ENCODE measurements around the gene IMPA2.

The IMPA2 gene

GRCh38 chr18:11948852-11949523, 32.3 kb upstream of the IMPA2 start:
- CTCF ChIA-PET: interaction anchor here (0.9 kb wide), 1 partner anchor 12 kb away, joined by 3 read pairs; no protein-coding TSS in a partner anchor
- POLR2A ChIA-PET: interaction anchor here (4.8 kb wide), 1 partner anchor 32 kb away, joined by 15 read pairs; the partner anchor contains the start of gene IMPA2
- DNase-seq (ENCODE audit: extremely low spot score): no peak
- no peak for TF ChIP-seq NFRKB (IDR thresholded peaks at IDR 0.05)
- TF ChIP-seq LEF1 (IDR thresholded peaks at IDR 0.05; ENCODE audit: borderline replicate concordance): no peak
- TF ChIP-seq L3MBTL2 (conservative IDR thresholded peaks at IDR 0.05): no peak
- no peak for TF ChIP-seq FOXK2 (IDR thresholded peaks at IDR 0.05)
- no peak for TF ChIP-seq HDGF (IDR thresholded peaks at IDR 0.05; ENCODE audit: borderline replicate concordance)
- TF ChIP-seq ZNF384 (IDR thresholded peaks at IDR 0.05): no peak
- no peak for TF ChIP-seq ELF4 (IDR thresholded peaks at IDR 0.05)
- TF ChIP-seq BHLHE40 (IDR thresholded peaks at IDR 0.05; ENCODE audit: borderline replicate concordance): no peak
- no peak for TF ChIP-seq FOXM1 (IDR thresholded peaks at IDR 0.05; ENCODE audit: borderline replicate concordance)
- no peak for TF ChIP-seq PKNOX1 (IDR thresholded peaks at IDR 0.05)

- DNase-seq (ENCODE audit: extremely low spot score): no peak
- POLR2A ChIA-PET: interaction anchor here (4.8 kb wide), 1 partner anchor 30 kb away, joined by 15 read pairs; the partner anchor contains the start of gene IMPA2
These were observed 30.5 kb upstream of the IMPA2 start for GRCh38 chr18:11950824-11951223.

GRCh38 chr18:11951390-11951851, 29.9 kb upstream of the IMPA2 start:
- ChIA-PET POLR2A (interaction anchor here (4.8 kb wide), 1 partner anchor 29 kb away, joined by 15 read pairs; the partner anchor contains the start of gene IMPA2), CTCF (interaction anchor here (1.7 kb wide), 1 partner anchor 13 kb away, joined by 4 read pairs; no protein-coding TSS in a partner anchor)
- TF ChIP-seq SP1 (IDR thresholded peaks at IDR 0.05) (no peak), L3MBTL2 (conservative IDR thresholded peaks at IDR 0.05) (no peak), PKNOX1 (IDR thresholded peaks at IDR 0.05) (no peak), BHLHE40 (IDR thresholded peaks at IDR 0.05; ENCODE audit: borderline replicate concordance) (no peak), TARDBP (IDR thresholded peaks at IDR 0.05) (no peak), FOXK2 (IDR thresholded peaks at IDR 0.05) (no peak), HDGF (IDR thresholded peaks at IDR 0.05; ENCODE audit: borderline replicate concordance) (no peak)
- no peak for DNase-seq (ENCODE audit: extremely low spot score)

More at GRCh38 chr18:11950824-11951223, 30.5 kb upstream of the IMPA2 start:
- no peak for TF ChIP-seq NFRKB (IDR thresholded peaks at IDR 0.05)
- CTCF ChIA-PET: interaction anchor here (1.7 kb wide), 1 partner anchor 12 kb away, joined by 4 read pairs; no protein-coding TSS in a partner anchor

GRCh38 chr18:11953113-11953512, 28.2 kb upstream of the IMPA2 start:
- ChIA-PET CTCF (no interaction called here), POLR2A (no interaction called here)
- TF ChIP-seq PKNOX1 (IDR thresholded peaks at IDR 0.05): no peak
- TF ChIP-seq FOXM1 (IDR thresholded peaks at IDR 0.05; ENCODE audit: borderline replicate concordance): no peak
- no peak for TF ChIP-seq L3MBTL2 (conservative IDR thresholded peaks at IDR 0.05)
- TF ChIP-seq SUZ12 (IDR thresholded peaks at IDR 0.05): no peak
- TF ChIP-seq BHLHE40 (IDR thresholded peaks at IDR 0.05; ENCODE audit: borderline replicate concordance): no peak
- no peak for TF ChIP-seq NFRKB (IDR thresholded peaks at IDR 0.05)
- no peak for TF ChIP-seq ZNF384 (IDR thresholded peaks at IDR 0.05)
- TF ChIP-seq FOXK2 (IDR thresholded peaks at IDR 0.05): no peak
- no peak for TF ChIP-seq LEF1 (IDR thresholded peaks at IDR 0.05; ENCODE audit: borderline replicate concordance)
- no peak for TF ChIP-seq SP1 (IDR thresholded peaks at IDR 0.05)
- no peak for TF ChIP-seq HDGF (IDR thresholded peaks at IDR 0.05; ENCODE audit: borderline replicate concordance)
- no peak for TF ChIP-seq CTBP1 (IDR thresholded peaks at IDR 0.05; ENCODE audit: borderline replicate concordance)
- TF ChIP-seq TARDBP (IDR thresholded peaks at IDR 0.05): no peak
- no peak for TF ChIP-seq FOXA1 (IDR thresholded peaks at IDR 0.05)
- TF ChIP-seq ARNT (IDR thresholded peaks at IDR 0.05): no peak
- TF ChIP-seq ELF4 (IDR thresholded peaks at IDR 0.05): no peak
- no peak for DNase-seq (ENCODE audit: extremely low spot score)

GRCh38 chr18:11955239-11956029, 25.9 kb upstream of the IMPA2 start:
- no peak for TF ChIP-seq BHLHE40 (IDR thresholded peaks at IDR 0.05; ENCODE audit: borderline replicate concordance)
- no peak for TF ChIP-seq CTBP1 (IDR thresholded peaks at IDR 0.05; ENCODE audit: borderline replicate concordance)
- no peak for TF ChIP-seq SUZ12 (IDR thresholded peaks at IDR 0.05)
- TF ChIP-seq ELF4 (IDR thresholded peaks at IDR 0.05): no peak
- no peak for TF ChIP-seq HDGF (IDR thresholded peaks at IDR 0.05; ENCODE audit: borderline replicate concordance)
- TF ChIP-seq LEF1 (IDR thresholded peaks at IDR 0.05; ENCODE audit: borderline replicate concordance): no peak
- TF ChIP-seq PKNOX1 (IDR thresholded peaks at IDR 0.05): no peak
- POLR2A ChIA-PET: interaction anchor here (1.3 kb wide), 1 partner anchor 25 kb away, joined by 5 read pairs; no protein-coding TSS in a partner anchor
- CTCF ChIA-PET: interaction anchor here (0.7 kb wide), 1 partner anchor 811 kb away, joined by 4 read pairs; no protein-coding TSS in a partner anchor
- no peak for DNase-seq (ENCODE audit: extremely low spot score)

All from HEK293T (cell line).